SK-N-SH treated with all-trans-retinoic acid at 6 μM for 48 hours (cell line): Measurements from ENCODE around the gene KLF15.

Source experiments
- ATAC-seq: fragments of 200-7000 bp; cut with Tn5 transposase; 3 replicates; pipeline ENCODE4 v1.9.1; 2020; ENCODE audit warnings: mild to moderate bottlenecking, moderate library complexity
- ARNTL ChIP-seq: fragments of 450-650 bp; formaldehyde crosslinking; IDR thresholded peaks from 2 replicates; pipeline ENCODE4 v1.5.0; 2020; ENCODE audit warnings: low read depth, mild to moderate bottlenecking, moderate library complexity, borderline replicate concordance
- BACH2 ChIP-seq: fragments of 250-450 bp; sonication (Bioruptor Pico); IDR thresholded peaks from 2 replicates; pipeline ENCODE4 v1.9.0; 2021; ENCODE audit warnings: mild to moderate bottlenecking, borderline replicate concordance
- CSDC2 ChIP-seq: fragments of 250-450 bp; sonication (Bioruptor Pico); IDR thresholded peaks from 2 replicates; pipeline ENCODE4 v1.5.0; 2020; ENCODE audit warnings: mild to moderate bottlenecking, moderate library complexity
- ESRRG ChIP-seq: fragments of 250-450 bp; sonication (Bioruptor Pico); IDR thresholded peaks from 2 replicates; pipeline ENCODE4 v1.6.1; 2021; ENCODE audit warnings: mild to moderate bottlenecking
- OSR1 ChIP-seq: fragments of 250-450 bp; sonication (Bioruptor Pico); IDR thresholded peaks from 2 replicates; pipeline ENCODE4 v1.8.0; 2022; ENCODE audit warnings: moderate library complexity, mild to moderate bottlenecking, inconsistent platforms
- PPARA ChIP-seq: fragments of 250-450 bp; sonication (Bioruptor Pico); IDR thresholded peaks from 2 replicates; pipeline ENCODE4 v1.5.0; 2020; ENCODE audit warnings: mild to moderate bottlenecking, borderline replicate concordance
- RARB ChIP-seq: fragments of 250-450 bp; sonication (Bioruptor Pico); IDR thresholded peaks from 2 replicates; pipeline ENCODE4 v1.8.0; 2021; ENCODE audit warnings: mild to moderate bottlenecking, moderate library complexity
- SNAI2 ChIP-seq: fragments of 250-450 bp; sonication (Bioruptor Pico); IDR thresholded peaks from 2 replicates; pipeline ENCODE4 v1.5.0; 2020; ENCODE audit warnings: mild to moderate bottlenecking, moderate library complexity
- TCF4 ChIP-seq: fragments of 250-450 bp; sonication (Bioruptor Pico); IDR thresholded peaks from 2 replicates; pipeline ENCODE4 v1.8.0; 2021; ENCODE audit warnings: mild to moderate bottlenecking, moderate library complexity, borderline replicate concordance
- TOX ChIP-seq: fragments of 250-450 bp; sonication (Bioruptor Pico); IDR thresholded peaks from 2 replicates; pipeline ENCODE4 v1.8.0; 2021; ENCODE audit warnings: mild to moderate bottlenecking, moderate library complexity, borderline replicate concordance
- ZFP30 ChIP-seq: fragments of 450-650 bp; formaldehyde crosslinking; IDR thresholded peaks from 2 replicates; pipeline ENCODE4 v1.5.0; 2022; ENCODE audit warnings: mild to moderate bottlenecking, moderate library complexity
- ZNF565 ChIP-seq: fragments of 450-650 bp; formaldehyde crosslinking; conservative IDR thresholded peaks from 2 replicates; pipeline ENCODE4 v1.5.0; 2020; ENCODE audit warnings: low read depth, mild to moderate bottlenecking, moderate library complexity
- ZNF70 ChIP-seq: fragments of 450-650 bp; formaldehyde crosslinking; IDR thresholded peaks from 2 replicates; pipeline ENCODE4 v1.5.0; 2020; ENCODE audit warnings: mild to moderate bottlenecking, moderate library complexity
- ZNF8 ChIP-seq: fragments of 450-650 bp; formaldehyde crosslinking; IDR thresholded peaks from 2 replicates; pipeline ENCODE4 v1.5.0; 2020; ENCODE audit warnings: mild to moderate bottlenecking, moderate library complexity
- TF ChIP-seq, protein P1 (sequence below): fragments of 250-450 bp; sonication (Bioruptor Pico); IDR thresholded peaks from 2 replicates; pipeline ENCODE4 v1.8.0; 2020; ENCODE audit warnings: mild to moderate bottlenecking, moderate library complexity, borderline replicate concordance
- TF ChIP-seq, protein P2 (sequence below): fragments of 250-450 bp; sonication (Bioruptor Pico); IDR thresholded peaks from 2 replicates; pipeline ENCODE4 v1.8.0; 2021; ENCODE audit warnings: low read depth, mild to moderate bottlenecking, moderate library complexity, borderline replicate concordance
- TF ChIP-seq, protein P3 (sequence below): fragments of 250-450 bp; sonication (Bioruptor Pico); IDR thresholded peaks from 2 replicates; pipeline ENCODE4 v1.5.0; 2020; ENCODE audit warnings: mild to moderate bottlenecking, moderate library complexity
- TF ChIP-seq, protein P4 (sequence below): fragments of 250-450 bp; sonication (Bioruptor Pico); IDR thresholded peaks from 2 replicates; pipeline ENCODE4 v1.5.1; 2021; ENCODE audit warnings: mild to moderate bottlenecking, moderate library complexity

KLF15 gene

DNA sequence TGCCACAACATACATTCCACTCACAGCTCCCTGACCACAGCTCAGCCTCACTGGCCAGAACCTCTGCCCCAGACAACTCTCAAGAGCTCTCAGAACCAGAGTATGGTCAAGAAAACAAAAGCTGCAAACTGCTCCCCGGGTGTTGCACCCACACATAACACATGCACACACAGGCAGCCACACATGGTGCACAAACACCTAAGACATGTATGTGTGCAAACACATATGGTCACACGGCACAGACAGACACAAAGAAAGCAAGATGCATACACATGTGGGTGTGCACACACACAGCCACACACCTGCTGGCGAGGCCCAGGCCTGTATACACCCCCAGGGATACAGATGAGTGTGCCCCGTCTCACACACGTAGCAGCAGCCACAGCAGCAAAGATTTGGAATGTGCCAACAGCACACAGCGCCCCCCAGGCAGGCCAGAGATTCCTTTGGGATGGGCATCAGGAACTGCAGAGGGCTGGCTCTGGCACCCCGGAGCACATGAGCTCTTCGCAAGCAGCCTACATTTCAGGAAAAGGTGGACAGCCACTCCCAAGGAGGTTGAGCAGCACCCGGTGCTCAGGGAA, 6.6 kb downstream of the KLF15 start:
- TF ChIP-seq OSR1 (CRISPR knock-in tag): no peak
- ATAC-seq: no peak

DNA sequence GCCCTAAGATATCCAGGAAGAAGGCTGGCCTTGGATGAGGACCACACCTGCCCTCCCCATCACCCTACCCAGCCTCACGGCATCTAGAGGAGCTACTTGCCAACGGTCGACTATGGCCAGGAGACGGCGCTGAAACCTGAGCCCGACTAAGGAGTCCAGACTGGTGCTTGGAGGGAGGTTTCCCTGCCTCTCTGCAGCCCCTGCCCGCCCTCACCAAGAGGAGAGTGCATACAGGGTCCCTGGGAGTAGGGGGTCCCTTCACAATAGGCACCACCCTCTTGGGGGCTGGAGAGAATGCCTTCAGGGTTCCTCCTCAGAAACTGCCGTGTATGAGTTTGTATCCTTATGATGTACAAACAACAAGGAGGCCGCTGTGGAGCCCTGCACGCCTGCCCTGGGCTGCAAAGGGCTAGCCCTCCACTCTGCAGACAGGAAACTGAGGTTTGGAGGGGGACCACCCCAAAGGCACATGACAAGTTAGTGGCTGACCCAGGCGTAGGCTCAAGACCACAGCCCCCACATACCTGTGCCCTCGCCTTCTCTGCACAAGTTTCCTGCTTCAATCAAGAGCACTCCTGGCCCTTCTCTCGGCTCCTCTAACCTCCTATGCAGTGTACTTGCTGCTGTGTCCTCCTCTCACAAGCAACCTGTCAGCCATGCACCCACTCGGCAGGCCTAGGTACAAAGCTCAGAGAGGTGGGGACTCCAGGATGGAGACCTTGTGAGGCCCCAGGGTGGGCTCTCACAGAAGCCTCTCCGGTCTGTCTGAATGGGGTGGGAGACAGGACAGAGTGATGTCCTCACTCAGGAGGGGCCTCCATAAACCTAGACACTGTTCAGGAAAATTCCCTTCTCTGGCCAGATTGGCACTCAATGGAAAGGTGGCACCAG, 7.4 kb downstream of the KLF15 start:
- TF ChIP-seq PPARA (CRISPR knock-in tag) (no peak), ZFP30 (CRISPR knock-in tag) (no peak), ESRRG (CRISPR knock-in tag) (no peak), BACH2 (no peak), RARB (CRISPR knock-in tag) (no peak), TOX (CRISPR knock-in tag) (no peak), ZNF565 (no peak), ZNF8 (CRISPR knock-in tag) (no peak)
- TF ChIP-seq, protein P1, sequence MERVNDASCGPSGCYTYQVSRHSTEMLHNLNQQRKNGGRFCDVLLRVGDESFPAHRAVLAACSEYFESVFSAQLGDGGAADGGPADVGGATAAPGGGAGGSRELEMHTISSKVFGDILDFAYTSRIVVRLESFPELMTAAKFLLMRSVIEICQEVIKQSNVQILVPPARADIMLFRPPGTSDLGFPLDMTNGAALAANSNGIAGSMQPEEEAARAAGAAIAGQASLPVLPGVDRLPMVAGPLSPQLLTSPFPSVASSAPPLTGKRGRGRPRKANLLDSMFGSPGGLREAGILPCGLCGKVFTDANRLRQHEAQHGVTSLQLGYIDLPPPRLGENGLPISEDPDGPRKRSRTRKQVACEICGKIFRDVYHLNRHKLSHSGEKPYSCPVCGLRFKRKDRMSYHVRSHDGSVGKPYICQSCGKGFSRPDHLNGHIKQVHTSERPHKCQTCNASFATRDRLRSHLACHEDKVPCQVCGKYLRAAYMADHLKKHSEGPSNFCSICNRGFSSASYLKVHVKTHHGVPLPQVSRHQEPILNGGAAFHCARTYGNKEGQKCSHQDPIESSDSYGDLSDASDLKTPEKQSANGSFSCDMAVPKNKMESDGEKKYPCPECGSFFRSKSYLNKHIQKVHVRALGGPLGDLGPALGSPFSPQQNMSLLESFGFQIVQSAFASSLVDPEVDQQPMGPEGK (CRISPR knock-in tag): no peak
- TF ChIP-seq, protein P2, sequence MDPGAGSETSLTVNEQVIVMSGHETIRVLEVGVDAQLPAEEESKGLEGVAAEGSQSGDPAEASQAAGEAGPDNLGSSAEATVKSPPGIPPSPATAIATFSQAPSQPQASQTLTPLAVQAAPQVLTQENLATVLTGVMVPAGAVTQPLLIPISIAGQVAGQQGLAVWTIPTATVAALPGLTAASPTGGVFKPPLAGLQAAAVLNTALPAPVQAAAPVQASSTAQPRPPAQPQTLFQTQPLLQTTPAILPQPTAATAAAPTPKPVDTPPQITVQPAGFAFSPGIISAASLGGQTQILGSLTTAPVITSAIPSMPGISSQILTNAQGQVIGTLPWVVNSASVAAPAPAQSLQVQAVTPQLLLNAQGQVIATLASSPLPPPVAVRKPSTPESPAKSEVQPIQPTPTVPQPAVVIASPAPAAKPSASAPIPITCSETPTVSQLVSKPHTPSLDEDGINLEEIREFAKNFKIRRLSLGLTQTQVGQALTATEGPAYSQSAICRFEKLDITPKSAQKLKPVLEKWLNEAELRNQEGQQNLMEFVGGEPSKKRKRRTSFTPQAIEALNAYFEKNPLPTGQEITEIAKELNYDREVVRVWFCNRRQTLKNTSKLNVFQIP: no peak
- no peak for ATAC-seq

DNA sequence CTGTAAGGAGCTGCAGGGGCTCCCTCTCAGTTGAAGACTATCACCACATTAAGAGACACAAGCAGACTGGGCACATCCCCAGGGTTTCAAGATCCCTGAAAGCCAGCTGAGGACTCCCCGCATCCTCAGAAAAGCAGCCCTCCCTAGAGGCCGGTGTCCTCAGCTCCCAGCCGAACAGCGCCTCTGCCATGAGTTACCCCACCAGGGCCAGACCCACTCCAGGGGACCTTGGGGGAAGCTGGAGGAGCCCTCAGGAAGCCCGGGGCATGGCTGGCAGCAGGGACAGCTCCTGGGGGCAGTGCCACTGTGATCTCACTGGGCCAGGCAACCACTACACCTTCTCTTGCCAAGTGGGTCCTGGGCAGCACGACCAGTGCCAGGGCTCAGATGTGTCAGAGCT, 8.1 kb downstream of the KLF15 start:
- TF ChIP-seq ESRRG (CRISPR knock-in tag): no peak
- no peak for TF ChIP-seq OSR1 (CRISPR knock-in tag)
- TF ChIP-seq PPARA (CRISPR knock-in tag): no peak
- TF ChIP-seq, protein P1 (CRISPR knock-in tag): no peak
- TF ChIP-seq, protein P3, sequence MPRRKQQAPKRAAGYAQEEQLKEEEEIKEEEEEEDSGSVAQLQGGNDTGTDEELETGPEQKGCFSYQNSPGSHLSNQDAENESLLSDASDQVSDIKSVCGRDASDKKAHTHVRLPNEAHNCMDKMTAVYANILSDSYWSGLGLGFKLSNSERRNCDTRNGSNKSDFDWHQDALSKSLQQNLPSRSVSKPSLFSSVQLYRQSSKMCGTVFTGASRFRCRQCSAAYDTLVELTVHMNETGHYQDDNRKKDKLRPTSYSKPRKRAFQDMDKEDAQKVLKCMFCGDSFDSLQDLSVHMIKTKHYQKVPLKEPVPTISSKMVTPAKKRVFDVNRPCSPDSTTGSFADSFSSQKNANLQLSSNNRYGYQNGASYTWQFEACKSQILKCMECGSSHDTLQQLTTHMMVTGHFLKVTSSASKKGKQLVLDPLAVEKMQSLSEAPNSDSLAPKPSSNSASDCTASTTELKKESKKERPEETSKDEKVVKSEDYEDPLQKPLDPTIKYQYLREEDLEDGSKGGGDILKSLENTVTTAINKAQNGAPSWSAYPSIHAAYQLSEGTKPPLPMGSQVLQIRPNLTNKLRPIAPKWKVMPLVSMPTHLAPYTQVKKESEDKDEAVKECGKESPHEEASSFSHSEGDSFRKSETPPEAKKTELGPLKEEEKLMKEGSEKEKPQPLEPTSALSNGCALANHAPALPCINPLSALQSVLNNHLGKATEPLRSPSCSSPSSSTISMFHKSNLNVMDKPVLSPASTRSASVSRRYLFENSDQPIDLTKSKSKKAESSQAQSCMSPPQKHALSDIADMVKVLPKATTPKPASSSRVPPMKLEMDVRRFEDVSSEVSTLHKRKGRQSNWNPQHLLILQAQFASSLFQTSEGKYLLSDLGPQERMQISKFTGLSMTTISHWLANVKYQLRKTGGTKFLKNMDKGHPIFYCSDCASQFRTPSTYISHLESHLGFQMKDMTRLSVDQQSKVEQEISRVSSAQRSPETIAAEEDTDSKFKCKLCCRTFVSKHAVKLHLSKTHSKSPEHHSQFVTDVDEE (CRISPR knock-in tag): no peak
- TF ChIP-seq ZNF565: no peak
- no peak for TF ChIP-seq ZFP30 (CRISPR knock-in tag)
- TF ChIP-seq ZNF70 (CRISPR knock-in tag): no peak
- TF ChIP-seq ARNTL (CRISPR knock-in tag): no peak
- no peak for ATAC-seq

DNA sequence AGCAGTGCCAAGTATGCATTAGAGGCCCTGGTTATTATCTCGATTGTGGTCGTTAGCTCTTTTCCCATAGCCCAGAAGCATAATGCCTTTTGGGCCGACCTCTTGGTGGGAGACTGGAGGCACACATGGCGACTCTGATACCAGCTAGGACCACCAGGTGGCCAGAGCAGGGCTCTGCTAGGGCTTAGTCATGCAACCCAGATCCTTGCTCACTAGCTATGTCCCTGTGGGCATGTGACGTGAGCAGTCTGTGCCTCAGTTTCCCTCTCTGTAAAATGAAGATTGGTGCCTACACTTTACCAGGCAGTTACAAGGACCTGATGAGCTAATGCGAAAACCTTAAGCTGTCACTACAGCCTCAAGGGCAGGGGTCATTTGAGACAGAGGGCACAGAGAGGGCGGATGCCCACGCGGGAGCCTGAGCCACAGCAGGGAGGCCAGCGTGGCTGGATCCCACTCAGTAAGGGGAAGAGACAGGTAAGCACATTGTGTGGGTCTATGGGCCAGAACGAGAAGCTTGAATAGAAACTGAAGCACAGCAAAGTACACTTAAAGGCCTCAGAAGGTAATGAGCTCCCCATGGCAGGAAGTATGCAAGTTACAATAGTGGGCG, 8.8 kb downstream of the KLF15 start:
- 0 out of 3 replicates have a peak, but pooled peaks have one; percentile 22 for ATAC-seq
- TF ChIP-seq TOX (CRISPR knock-in tag) (no peak), PPARA (CRISPR knock-in tag) (no peak), ZNF70 (CRISPR knock-in tag) (no peak), CSDC2 (CRISPR knock-in tag) (no peak), ZNF8 (CRISPR knock-in tag) (no peak), SNAI2 (CRISPR knock-in tag) (no peak), RARB (CRISPR knock-in tag) (no peak), TCF4 (CRISPR knock-in tag) (no peak), ZNF565 (no peak), ZFP30 (CRISPR knock-in tag) (no peak)
- TF ChIP-seq, protein P2: no peak
- TF ChIP-seq, protein P1 (CRISPR knock-in tag): no peak
- TF ChIP-seq, protein P4, sequence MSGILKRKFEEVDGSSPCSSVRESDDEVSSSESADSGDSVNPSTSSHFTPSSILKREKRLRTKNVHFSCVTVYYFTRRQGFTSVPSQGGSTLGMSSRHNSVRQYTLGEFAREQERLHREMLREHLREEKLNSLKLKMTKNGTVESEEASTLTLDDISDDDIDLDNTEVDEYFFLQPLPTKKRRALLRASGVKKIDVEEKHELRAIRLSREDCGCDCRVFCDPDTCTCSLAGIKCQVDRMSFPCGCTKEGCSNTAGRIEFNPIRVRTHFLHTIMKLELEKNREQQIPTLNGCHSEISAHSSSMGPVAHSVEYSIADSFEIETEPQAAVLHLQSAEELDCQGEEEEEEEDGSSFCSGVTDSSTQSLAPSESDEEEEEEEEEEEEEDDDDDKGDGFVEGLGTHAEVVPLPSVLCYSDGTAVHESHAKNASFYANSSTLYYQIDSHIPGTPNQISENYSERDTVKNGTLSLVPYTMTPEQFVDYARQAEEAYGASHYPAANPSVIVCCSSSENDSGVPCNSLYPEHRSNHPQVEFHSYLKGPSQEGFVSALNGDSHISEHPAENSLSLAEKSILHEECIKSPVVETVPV (CRISPR knock-in tag): no peak
